ENCODE data around the gene S100A12.
"Not testable (repeated sequence)": the region's sequence is repeated elsewhere in the genome, so short reads cannot be mapped to it uniquely, and the experiment has no call there.

The S100A12 gene

GRCh38 chr1:153349363-153350320 is 25.8 kb downstream of the S100A12 start:
- no peak for DNase-seq

DNA sequence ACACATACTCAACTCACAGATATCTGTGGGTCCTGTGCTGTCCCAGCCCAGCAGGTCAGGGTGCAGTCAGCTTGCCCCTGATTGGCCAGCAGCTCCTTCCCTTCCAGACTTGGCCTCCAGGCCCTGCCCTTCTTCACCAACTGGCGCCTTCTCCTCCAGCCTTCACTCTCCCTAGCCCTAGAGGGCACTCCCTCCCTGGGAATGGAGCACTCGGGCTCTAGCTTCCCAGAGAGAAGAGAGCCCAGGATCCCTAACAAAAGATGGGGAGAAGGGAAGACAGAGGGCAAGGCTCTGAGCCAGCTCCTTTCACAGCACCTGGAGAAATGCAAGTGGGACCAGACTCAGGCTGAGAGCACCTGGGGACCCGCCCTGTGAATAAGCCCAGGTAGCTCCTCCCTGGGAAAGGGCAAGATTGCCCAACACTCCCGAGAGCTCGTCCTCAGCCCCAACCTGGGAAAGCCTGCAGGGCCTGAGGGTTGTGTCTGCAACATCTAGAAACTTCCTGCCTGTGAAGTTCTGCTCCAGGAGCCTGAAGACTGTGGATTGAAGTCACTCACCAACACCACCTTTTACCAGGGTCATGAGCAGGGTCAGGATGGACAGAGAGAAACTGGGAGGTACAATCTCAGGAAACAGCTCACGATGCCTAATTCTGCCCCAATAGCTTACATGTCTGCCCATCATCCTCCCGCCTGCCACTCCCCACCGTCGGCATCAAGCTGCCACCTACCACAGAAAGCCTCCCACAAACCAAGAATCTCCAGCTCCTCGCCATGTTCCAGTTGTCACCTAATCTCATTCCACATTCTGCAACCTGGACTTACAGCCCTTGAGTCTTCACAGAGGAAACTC is 26.7 kb downstream of the S100A12 start, which contains the start of gene PGLYRP4:
PGLYRP4 (minus strand) TSS at position 331 of the 852 bp plus-strand sequence. CDS start 909 bp downstream, outside the sequence.
- no peak for DNase-seq

DNA sequence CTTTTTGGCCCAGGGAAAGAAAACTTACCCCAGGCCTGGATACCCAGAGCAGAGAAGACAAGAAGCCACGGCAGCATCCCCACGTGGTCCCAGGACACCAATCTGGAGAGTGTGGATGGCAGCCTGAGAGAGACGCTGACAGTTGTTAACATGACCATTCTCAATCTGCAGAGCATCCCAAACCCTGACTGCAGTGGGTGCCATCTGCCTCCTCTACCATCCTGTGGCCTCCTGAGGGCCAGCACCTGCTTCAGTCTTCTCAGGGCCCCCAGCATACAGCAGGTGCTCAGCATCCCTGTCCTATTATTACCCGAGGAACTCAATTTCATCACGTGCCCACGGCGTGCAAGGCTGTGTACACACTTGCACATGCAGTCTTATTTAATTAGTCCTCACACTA is 27.6 kb downstream of the S100A12 start:
- DNase-seq, result no peak

DNA sequence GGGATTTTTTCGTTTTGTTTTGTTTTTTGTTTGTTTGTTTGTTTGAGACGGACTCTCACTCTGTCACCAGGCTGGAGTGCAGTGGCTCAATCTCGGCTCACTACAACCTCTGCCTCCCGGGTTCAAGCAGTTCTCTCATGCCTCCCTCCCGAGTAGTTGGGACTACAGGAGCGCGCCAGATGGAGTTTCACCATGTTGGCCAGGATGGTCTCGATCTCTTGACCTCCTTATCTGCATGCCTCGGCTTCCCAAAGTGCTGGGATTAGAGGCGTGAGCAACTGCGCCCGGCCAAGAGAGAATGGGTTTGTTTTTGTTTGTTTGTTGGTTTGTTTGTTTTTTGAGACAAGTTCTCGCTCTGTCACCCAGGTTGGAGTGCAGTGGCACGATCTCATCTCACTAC is 28.4 kb downstream of the S100A12 start:
- DNase-seq, result not testable (repeated sequence)

DNA sequence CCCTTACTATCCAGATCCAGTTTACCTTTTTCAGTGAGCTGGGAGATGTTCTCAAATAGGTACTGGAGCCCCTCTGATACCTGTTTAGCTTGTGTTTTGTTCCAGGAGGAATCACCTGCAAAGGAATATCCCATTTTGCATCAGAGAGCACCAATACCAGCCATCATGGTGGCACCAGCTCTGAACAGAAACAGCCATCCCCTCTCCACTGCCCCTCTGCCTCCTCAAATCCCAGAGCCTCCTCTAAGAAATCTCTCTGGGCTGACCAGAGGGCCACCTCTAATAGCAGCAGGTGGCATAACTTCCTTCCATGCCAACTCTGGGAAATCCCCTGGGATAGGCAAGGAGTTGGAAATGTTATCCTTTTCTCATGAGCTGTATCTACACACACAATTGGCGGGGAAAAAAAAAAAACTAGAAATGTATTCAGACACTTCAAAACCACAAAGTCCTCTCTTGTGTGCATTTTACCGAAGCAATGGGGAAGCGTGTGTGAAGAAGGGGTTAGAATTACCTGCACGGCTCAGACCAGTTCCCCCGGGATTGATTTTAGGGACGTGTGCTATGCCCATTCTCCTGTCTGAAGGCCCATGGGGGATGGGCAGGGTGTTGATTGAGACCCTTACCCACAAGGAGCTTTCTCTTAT is 29.2 kb downstream of the S100A12 start:
- DNase-seq, result peak; percentile 86

- DNase-seq, result peak; percentile 63
Measured at GRCh38 chr1:153345187-153346076, 30.0 kb downstream of the S100A12 start.

DNA sequence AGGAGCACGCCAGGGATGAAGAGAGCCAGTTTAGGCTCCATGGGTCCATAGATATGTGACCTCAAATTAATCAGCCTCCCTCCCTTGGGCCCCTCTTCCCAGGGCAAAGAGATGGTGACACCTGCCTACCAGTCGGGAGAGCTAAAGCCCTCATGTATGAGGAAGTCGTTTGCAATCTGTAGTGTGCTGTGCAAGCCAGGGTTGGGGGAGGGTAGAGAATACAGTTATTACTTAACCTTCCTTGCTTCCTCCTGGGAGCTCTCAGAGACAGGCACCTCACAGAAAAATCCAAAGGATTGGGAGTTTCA is 30.7 kb downstream of the S100A12 start:
- DNase-seq, result peak; percentile 75

DNA sequence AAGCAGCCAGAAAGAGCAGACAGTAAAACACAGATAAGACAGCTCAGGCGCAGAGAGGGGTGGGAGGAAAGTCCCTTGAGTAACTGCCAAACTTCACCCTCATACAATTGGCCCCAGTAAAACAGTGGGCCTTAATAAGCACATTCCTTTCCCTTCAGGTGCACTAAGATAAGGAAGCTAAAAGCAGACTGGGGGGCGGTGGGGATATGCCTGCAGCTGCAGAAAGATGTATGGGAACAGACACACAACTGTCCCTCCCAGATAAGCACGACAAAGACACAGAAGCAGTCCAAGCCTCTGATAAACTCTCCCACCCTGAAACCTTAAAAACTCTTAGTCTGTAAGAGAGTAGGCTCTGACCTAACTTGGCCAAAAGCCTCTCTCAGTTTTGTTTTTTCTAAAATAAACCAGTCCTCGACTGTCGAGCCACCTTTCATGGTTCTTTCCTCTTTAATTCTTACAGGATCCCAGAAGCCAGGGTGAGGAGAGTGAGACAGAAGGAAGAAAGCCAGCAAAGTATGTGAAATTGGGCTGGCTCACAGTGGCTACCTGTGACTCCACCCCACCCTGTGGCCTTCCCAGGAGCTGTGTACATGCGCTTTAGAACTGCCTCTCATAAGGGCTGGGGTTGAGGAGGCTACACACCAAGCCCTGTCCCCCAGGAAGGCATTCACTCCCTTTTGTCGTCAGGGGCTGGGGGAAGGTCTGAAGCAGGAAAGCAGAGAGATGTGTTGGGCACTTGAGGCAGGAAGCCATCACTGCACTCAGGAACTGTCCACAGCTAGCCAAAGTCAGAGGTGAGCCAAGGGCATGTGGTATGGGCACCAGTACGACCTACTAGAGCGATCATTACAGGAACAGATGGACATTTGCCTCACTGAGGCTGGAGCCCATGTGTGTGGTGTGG is 31.4 kb downstream of the S100A12 start:
- no peak for DNase-seq

DNA sequence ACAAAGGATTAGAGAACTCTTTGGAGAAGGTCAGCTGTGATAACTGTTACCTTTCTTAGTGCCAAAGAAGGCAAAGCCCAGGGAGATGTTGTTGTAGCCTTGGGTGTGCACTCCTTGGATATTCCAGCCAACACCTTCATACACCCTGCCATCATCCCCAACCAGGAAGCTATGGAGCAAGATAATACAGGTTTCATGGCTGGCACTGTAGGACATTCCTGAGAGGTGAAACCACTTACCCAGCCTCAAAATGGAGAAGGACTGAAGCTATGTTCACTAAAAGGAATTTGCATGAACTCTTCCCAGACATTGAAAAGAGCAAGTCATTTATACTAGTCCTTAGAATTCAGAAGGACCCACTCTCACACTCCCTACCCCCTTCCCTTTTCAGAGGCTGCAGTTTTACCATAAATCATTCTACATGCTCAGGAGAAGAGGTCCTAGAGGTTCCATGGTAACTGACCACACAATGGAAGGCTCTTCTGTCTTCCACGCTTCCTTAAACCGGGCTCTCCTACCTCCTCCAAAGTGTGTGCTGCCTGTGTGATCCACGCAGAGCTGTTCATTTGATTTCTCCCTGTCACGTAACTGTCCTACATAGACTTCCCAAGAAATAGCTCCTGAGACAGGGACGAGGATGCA is 32.3 kb downstream of the S100A12 start:
- DNase-seq, result no peak

DNA sequence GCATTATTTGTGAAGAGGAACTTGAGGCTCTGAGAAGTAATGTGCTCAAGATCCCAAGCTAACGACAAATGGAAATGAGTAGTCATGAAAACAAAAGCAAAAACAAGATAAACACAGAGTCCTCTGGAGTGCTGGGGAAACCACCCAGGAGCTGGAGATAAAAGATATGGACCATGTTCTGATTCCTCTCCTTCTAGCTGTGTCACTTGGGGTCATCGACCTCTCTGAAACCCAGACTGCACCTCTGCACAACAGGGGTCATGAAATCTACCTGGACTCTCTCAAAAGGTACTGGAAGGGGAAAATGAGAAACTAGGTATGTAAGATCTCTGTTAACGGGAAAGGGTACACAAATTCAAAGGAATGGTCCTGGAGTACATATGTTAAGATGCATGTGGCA is 33.2 kb downstream of the S100A12 start:
- DNase-seq, result no peak

GRCh38 chr1:153341431-153341934 is 33.9 kb downstream of the S100A12 start:
- no peak for DNase-seq

GRCh38 chr1:153340356-153340755 is 35.1 kb downstream of the S100A12 start:
- no peak for DNase-seq

DNA sequence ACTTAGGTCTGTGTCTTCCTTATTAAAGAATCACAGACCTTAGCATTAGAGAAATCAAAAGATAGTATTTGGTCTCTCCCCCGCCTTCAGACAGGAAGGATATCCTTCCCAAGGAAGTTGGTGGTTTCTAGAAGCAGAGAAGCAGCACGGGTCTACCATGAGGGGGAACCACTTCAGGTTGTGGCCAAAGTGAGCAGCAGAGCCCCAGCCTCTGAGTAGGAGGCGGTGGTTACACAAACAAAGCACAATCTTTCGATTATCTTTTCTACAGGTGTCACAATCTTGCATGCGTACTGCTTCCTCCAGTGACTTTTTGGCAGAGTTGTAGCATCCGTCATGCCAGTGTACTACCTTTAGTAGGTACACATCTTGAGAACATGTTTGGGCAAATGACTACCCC is 35.6 kb downstream of the S100A12 start:
- no peak for DNase-seq

DNA sequence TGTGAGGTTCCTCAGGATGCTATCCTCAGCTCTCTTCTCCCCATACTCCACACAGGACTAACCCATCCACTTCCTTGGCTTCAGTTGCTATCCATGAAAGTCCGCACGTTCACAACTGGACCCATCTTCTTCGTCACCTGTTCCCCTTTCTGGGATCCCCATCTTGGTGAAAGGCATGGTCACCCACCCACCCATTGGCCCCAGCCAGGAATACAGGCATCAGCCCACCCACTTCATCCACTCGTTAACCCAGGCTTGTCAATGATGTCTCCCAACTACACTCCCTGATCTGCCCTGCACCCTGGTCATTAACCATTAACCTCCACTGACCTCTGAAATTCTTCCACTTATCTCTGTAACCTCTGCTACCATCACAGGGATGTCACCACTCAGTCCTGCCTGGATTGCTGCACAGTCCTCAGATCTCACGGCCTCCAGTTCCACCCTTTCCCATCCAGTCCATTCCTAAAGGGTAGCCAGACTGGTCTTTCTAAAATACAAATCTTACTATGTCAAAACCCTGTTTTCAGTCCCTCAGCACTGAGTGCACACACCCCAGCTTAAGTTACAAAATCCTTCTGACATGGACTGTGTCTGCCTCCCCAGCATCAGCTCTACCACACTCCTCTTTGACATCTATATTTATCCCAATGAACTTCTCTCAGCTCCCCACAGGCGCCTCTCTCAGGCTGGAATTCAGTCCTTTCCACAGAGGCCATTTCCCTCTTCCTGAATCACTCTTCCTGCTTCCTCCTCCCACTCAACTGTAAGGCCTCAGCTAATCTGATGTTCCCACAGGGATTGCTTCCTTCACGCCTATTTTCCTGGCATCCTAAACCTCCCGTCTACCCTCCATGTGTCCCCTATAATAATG is 37.2 kb downstream of the S100A12 start:
- no peak for DNase-seq

- DNase-seq, result no peak
Measured at GRCh38 chr1:153336650-153337049, 38.8 kb downstream of the S100A12 start.

- no peak for DNase-seq
Measured at GRCh38 chr1:153333902-153334301, 41.5 kb downstream of the S100A12 start.

DNA sequence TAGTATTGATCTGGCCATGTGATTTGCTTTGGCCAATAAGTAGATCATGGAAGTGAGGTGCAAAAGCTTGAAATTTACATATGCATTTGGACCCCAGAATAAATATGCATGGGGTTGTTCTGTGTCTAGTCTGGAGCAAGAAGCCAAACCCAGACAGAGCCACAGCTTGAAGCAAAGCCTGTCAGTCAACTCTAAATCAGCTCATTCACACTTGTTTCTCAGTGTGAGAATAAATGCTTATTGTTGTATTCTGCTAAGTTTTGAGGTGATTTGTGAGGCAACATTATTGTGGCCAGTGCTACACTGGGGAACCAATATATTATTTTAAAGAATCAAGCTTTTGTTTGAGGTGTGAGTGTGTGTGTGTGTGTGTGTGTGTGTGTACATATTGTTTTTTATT is 50.5 kb downstream of the S100A12 start:
- DNase-seq, result no peak
